ENCODE results near the gene MZT1. TPM values are rescaled to one million over a fixed set of nuclear protein-coding genes. Genes with fewer than 3 reads are reported as not detected.
"Not testable (repeated sequence)": the region's sequence is repeated elsewhere in the genome, so short reads cannot be mapped to it uniquely, and the experiment has no call there.

Gene MZT1
- 10 to 100 TPM in 1 of 3 donors, 1 to 10 TPM in 2; 7.1 to 12.5 (median 8.5) TPM for polyA plus RNA-seq

DNA sequence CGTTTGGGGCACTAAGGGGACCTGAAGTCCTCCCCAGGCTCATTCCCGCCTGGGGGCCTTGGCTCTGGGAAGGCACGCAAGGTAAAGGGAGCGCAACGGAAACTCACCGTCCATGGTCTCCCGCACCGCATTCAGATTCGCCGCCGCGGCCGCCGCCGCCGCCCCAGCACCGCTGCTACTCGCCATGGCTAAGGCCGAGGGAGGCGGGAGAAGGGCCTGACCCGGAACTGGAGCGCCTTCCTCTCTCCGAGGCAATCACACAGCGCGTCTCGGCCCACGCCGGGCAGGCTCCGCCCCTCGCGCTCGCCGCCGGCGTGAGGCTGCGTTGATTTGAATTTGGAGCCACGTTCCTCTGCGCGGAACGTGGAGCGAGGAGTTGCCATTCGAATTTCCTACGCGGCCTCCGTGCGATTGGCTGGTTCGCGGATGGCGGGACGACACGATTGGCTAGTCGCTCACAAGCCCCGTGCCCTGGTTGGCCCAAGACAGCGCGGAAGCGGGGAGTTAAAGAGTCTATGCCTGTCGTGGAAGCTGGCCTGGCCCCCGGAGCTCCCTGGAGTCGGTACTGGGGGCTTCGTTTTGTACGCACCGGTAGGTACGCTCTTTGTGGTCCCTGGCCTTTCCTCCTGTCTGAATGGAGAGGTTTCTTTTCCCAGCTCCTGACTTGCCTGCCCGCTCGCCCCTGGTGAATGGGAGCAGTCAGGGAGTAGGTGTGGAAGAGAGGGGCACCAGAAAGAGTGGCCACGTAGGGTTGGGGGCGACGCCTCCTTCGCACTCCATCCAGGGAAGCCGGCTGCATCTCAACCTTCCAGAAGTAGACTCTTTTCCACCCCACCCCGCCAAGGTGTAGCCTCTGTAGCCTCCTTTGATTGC lies at the start of gene MZT1, which contains the start of gene BORA:
TSS of gene MZT1 (minus strand) at position 213 of the 873 bp plus-strand sequence. CDS start at position 186, 27 bp downstream.
TSS of gene BORA (plus strand) at position 507 of the 873 bp plus-strand sequence. CDS start 1,018 bp downstream, outside the sequence.
- Mint-ChIP-seq H3K4me1 (peaks cover 41 to 72% of the 10 kb centered on the region in 2 donors), H3K9me3 (no peaks in the 10 kb centered on the region), H3K27me3 (ENCODE audit: low read depth in 3 of 3) (peaks cover 5 to 9% (median 6%) of the 10 kb centered on the region in 3 donors), H3K4me3 (peak within 1 kb of the TSS; percentile 94 to 97 (median 97)), H3K27ac (peak within 1 kb of the TSS; percentile 89 to 96 (median 92)), H3K36me3 (peaks cover 7 to 8% (median 7%) of the 10 kb centered on the region in 3 donors)
- peak; percentile 95 to 96 (median 95) for DNase-seq

GRCh38 chr13:72774019-72774418 lies 46.6 kb upstream of the MZT1 start:
- H3K9me3 Mint-ChIP-seq: no peaks in the 10 kb centered on the region
- peaks cover 5 to 30% of the 10 kb centered on the region in 2 donors for H3K4me1 Mint-ChIP-seq
- H3K36me3 Mint-ChIP-seq: peaks cover 31 to 65% (median 42%) of the 10 kb centered on the region in 3 donors
- DNase-seq: no peak
- no peaks in the 10 kb centered on the region for H3K27me3 Mint-ChIP-seq (ENCODE audit: low read depth in 3 of 3)
- no peak overlapping the region for H3K4me3 Mint-ChIP-seq
- H3K27ac Mint-ChIP-seq: no peak overlapping the region

GRCh38 chr13:72763411-72763810 lies 36.0 kb upstream of the MZT1 start:
- no peaks in the 10 kb centered on the region for H3K27me3 Mint-ChIP-seq (ENCODE audit: low read depth in 3 of 3)
- no peak overlapping the region for H3K4me3 Mint-ChIP-seq
- no peaks in the 10 kb centered on the region for H3K9me3 Mint-ChIP-seq
- no peaks in the 10 kb centered on the region for H3K4me1 Mint-ChIP-seq
- DNase-seq: no peak
- H3K36me3 Mint-ChIP-seq: peaks cover 15 to 68% (median 38%) of the 10 kb centered on the region in 3 donors
- no peak overlapping the region for H3K27ac Mint-ChIP-seq

DNA sequence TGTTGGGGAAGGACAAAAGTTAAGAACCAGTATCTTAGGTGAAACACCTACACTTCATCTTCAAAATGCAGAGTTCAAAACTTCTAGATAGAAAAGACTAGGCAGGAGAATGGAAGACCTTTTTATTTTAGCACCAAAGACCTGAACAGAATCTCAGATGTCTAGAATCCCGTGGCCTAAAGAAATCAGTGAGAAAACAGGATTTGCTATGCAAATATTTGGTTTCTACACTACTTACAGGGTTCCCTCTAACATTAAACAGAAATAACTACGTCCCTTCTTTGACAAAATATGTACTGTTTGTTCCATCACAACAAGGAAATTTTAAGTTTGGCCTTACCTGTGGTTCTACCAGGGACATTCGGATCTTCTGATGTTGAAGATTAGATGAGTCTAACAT lies 32.8 kb upstream of the MZT1 start:
- H3K27me3 Mint-ChIP-seq (ENCODE audit: low read depth in 3 of 3): no peaks in the 10 kb centered on the region
- H3K4me3 Mint-ChIP-seq: no peak overlapping the region
- H3K9me3 Mint-ChIP-seq: no peaks in the 10 kb centered on the region

DNA sequence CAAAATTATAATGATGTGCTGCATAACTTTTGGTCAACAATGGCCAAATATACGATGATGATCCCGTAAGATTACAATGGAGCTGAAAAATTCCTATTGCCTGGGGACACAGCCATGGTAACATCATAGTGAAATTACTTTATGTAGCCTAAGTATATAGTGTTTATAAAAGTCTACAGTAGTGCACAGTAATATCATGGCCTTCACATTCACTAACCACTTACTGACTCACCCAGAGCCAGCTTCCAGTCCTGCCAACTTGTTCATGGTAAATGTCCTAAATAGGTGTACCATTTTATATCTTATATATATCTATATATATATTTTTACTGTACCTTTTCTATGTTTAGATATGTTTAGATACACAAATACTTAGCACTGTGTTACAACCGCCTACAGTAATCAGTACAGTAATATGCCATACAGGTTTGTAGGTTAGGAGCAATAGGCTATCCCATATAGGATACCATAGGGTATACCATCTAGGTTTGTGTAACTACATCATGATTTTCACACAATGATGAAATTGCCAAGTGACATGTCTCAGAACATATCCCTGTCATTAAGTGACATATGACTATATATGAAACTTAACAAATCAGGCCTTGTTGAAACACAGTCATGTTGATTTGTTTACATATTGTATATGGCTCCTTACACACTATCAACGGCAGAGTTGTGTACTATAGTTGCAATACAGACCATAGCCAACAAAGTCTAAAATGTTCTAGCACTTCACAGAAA lies 30.5 kb upstream of the MZT1 start:
- H3K36me3 Mint-ChIP-seq: peaks cover 11 to 46% (median 26%) of the 10 kb centered on the region in 3 donors
- DNase-seq: no peak
- no peak overlapping the region for H3K4me3 Mint-ChIP-seq
- H3K27ac Mint-ChIP-seq: no peak overlapping the region
- H3K9me3 Mint-ChIP-seq: no peaks in the 10 kb centered on the region
- no peaks in the 10 kb centered on the region for H3K27me3 Mint-ChIP-seq (ENCODE audit: low read depth in 3 of 3)
- peaks cover 0 to 5% of the 10 kb centered on the region in 2 donors for H3K4me1 Mint-ChIP-seq

More for the DNA sequence above, 32.8 kb upstream of the MZT1 start:
- Mint-ChIP-seq H3K27ac (no peak overlapping the region), H3K36me3 (peaks cover 14 to 57% (median 35%) of the 10 kb centered on the region in 3 donors), H3K4me1 (peaks cover 0 to 5% of the 10 kb centered on the region in 2 donors)
- no peak for DNase-seq

DNA sequence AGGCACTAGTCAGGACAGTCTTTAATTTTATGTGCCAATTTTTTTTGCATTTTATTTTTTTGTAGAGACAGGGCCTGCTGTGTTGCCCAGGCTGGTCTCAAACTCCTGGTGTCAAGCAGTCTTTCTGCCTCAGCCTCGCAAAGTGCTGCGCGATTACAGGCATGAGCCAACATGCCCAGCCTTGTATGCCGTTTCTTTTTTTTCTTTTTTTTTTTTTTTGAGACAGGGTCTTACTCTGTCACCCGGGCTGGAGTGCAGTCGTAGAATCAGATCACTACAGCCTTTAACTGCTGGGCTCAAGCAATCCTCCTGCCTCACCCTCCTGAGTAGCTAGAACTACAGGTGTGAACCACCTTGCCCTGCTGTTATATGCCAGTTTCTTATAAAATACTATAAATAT lies 26.7 kb upstream of the MZT1 start:
- Mint-ChIP-seq H3K27ac (no peak overlapping the region), H3K4me3 (no peak overlapping the region), H3K27me3 (ENCODE audit: low read depth in 3 of 3) (peaks cover 0 to 1% (median 0%) of the 10 kb centered on the region in 3 donors), H3K4me1 (peaks cover 3 to 24% of the 10 kb centered on the region in 2 donors), H3K36me3 (peaks cover 7 to 47% (median 16%) of the 10 kb centered on the region in 3 donors), H3K9me3 (no peaks in the 10 kb centered on the region)
- DNase-seq: no peak

- no peak for DNase-seq
- H3K4me3 Mint-ChIP-seq: no peak overlapping the region
- H3K4me1 Mint-ChIP-seq: peaks cover 7 to 24% of the 10 kb centered on the region in 2 donors
- H3K36me3 Mint-ChIP-seq: peaks cover 4 to 50% (median 25%) of the 10 kb centered on the region in 3 donors
- no peaks in the 10 kb centered on the region for H3K9me3 Mint-ChIP-seq
- peak overlapping the region in 1 of 6 donors; percentile 3 for H3K27ac Mint-ChIP-seq
- H3K27me3 Mint-ChIP-seq (ENCODE audit: low read depth in 3 of 3): peaks cover 0 to 1% (median 0%) of the 10 kb centered on the region in 3 donors
Measured at GRCh38 chr13:72751220-72751619, 23.8 kb upstream of the MZT1 start.

DNA sequence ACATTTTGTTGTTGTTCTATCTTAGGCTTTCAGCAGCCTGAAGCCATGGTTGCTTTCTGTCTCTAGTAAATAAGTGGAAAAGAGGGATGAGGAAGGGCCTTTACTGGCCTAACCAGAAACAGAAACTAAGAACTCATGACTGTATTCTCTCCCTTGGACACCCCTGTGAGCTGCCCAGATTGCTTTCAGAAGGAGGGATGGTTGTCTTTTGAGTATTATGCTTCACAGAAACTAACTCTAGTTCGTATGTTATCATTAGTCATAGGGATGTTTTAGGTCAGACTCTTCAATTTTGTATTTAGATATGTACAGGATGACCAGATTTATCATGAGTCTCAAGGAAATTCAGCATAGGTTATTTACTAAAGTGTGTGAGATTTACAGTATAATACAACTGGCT lies 17.8 kb upstream of the MZT1 start:
- Mint-ChIP-seq H3K27ac (no peak overlapping the region), H3K9me3 (no peaks in the 10 kb centered on the region), H3K4me1 (peaks cover 8 to 17% of the 10 kb centered on the region in 2 donors), H3K36me3 (peaks cover 5 to 29% (median 19%) of the 10 kb centered on the region in 3 donors), H3K27me3 (ENCODE audit: low read depth in 3 of 3) (no peaks in the 10 kb centered on the region), H3K4me3 (no peak overlapping the region)
- no peak for DNase-seq

GRCh38 chr13:72740015-72740414 lies 12.6 kb upstream of the MZT1 start:
- peaks cover 8 to 32% (median 9%) of the 10 kb centered on the region in 3 donors for H3K36me3 Mint-ChIP-seq
- no peak overlapping the region for H3K27ac Mint-ChIP-seq
- H3K4me1 Mint-ChIP-seq: peaks cover 4 to 7% of the 10 kb centered on the region in 2 donors
- no peaks in the 10 kb centered on the region for H3K27me3 Mint-ChIP-seq (ENCODE audit: low read depth in 3 of 3)
- no peak for DNase-seq
- H3K4me3 Mint-ChIP-seq: no peak overlapping the region
- no peaks in the 10 kb centered on the region for H3K9me3 Mint-ChIP-seq

DNA sequence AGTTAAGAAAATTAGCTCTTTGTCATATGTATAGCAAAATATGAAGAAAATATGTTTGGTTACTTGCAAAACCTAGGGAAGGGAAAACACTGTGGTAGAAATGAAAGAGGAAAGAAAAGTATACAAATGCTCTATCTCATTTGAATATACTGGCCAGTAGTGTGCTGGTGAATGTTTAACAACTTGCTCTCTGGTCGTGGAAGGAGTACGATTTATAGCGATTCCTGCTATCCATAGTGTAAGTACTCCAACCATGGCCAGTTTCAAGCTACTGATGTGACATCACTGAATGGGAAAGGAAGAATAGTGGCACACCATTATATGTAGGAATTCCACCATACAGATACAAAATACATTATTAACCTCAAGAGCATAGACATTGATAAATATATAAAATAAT lies 9.6 kb upstream of the MZT1 start:
- H3K9me3 Mint-ChIP-seq: no peaks in the 10 kb centered on the region
- no peaks in the 10 kb centered on the region for H3K4me1 Mint-ChIP-seq
- H3K27me3 Mint-ChIP-seq (ENCODE audit: low read depth in 3 of 3): no peaks in the 10 kb centered on the region
- H3K36me3 Mint-ChIP-seq: peaks cover 4 to 37% (median 13%) of the 10 kb centered on the region in 3 donors
- DNase-seq: no peak
- H3K4me3 Mint-ChIP-seq: no peak overlapping the region
- no peak overlapping the region for H3K27ac Mint-ChIP-seq

GRCh38 chr13:72728290-72728605 lies 819 bp upstream of the MZT1 start:
- DNase-seq: no peak

DNA sequence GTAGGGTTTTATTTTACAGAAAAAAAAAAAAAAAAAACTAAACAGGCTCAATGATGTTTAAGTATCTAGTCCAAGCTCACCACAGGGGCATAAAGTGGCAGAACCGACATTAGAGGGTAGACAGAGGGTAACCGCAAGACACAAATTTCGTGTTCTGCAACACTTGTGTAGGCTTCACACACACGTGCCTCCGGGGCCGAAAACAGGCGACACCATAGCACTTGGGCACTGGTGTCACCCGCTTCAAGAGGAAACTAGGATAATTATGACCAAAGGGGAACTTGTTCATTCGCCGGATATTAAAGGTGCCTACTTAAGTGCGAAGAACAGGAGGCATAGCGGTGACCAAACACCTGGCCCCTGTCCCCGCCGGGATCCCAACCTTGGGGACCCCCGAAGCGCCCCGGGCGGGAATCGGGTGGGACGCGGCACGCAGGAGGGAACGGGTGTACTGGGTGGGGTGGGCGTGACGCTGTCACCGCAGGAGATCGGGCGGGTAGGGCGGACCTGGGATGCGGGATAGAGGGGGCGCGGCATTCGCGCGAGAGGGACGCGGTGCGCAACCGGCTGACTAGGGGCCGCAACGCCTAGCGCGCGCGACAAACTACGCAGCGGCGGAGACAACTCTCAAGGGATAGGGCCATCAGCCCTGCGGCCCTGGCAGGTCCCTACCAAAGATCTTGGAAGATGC lies 558 bp downstream of the MZT1 start:
- peak overlapping the region; percentile 94 to 97 (median 97) for H3K4me3 Mint-ChIP-seq
- H3K27me3 Mint-ChIP-seq (ENCODE audit: low read depth in 3 of 3): peaks cover 5 to 9% (median 6%) of the 10 kb centered on the region in 3 donors
- peak overlapping the region; percentile 89 to 96 (median 92) for H3K27ac Mint-ChIP-seq
- peaks cover 41 to 74% of the 10 kb centered on the region in 2 donors for H3K4me1 Mint-ChIP-seq
- H3K9me3 Mint-ChIP-seq: no peaks in the 10 kb centered on the region
- DNase-seq: peak; percentile 44 to 54 (median 49)
- peaks cover 7 to 8% (median 7%) of the 10 kb centered on the region in 3 donors for H3K36me3 Mint-ChIP-seq

More at GRCh38 chr13:72728290-72728605, 819 bp upstream of the MZT1 start:
- peak overlapping the region; percentile 89 to 96 (median 92) for H3K27ac Mint-ChIP-seq
- H3K36me3 Mint-ChIP-seq: peaks cover 8 to 11% (median 10%) of the 10 kb centered on the region in 3 donors
- H3K9me3 Mint-ChIP-seq: no peaks in the 10 kb centered on the region
- peak overlapping the region; percentile 94 to 97 (median 97) for H3K4me3 Mint-ChIP-seq
- H3K27me3 Mint-ChIP-seq (ENCODE audit: low read depth in 3 of 3): peaks cover 5 to 9% (median 6%) of the 10 kb centered on the region in 3 donors
- peaks cover 39 to 67% of the 10 kb centered on the region in 2 donors for H3K4me1 Mint-ChIP-seq

- peak overlapping the region; percentile 94 to 97 (median 97) for H3K4me3 Mint-ChIP-seq
- not testable (repeated sequence) for H3K9me3 Mint-ChIP-seq; DNase-seq; H3K36me3 Mint-ChIP-seq; H3K27me3 Mint-ChIP-seq (ENCODE audit: low read depth in 3 of 3)
- peak overlapping the region; percentile 60 to 95 (median 90) for H3K27ac Mint-ChIP-seq
- H3K4me1 Mint-ChIP-seq: peaks cover 41 to 74% of the 10 kb centered on the region in 2 donors
Measured at GRCh38 chr13:72726185-72726584, 1.2 kb downstream of the MZT1 start.

All from immature natural killer cell (primary cell).